ENCODE data around the gene TNRC6B. TPM values are rescaled to one million over a fixed set of nuclear protein-coding genes. Genes with fewer than 3 reads are reported as not detected.

Gene TNRC6B
- total and polyA plus RNA-seq, 2 of the 13 experiments (the other 11 are each of a cell fraction or from before 2014, with no cell fraction given): 8.9 to 13.2 TPM

- peaks cover 5 to 11% of the 10 kb centered on the region in 2 experiments; a peak in 2 of 5 replicates for H3K36me3 ChIP-seq (replicated peaks in 1 of 2; ENCODE audit: control insufficient read depth in 1 of 2, insufficient read depth in 2 of 2, low read length in 2 of 2)
- H3K9me3 ChIP-seq (ENCODE audit: low read length): no peaks in the 10 kb centered on the region
- no peak overlapping the region for H3K27ac ChIP-seq (ENCODE audit: extremely low read length, insufficient read depth, low read length)
- peaks cover 47% of the 10 kb centered on the region for H3K79me2 ChIP-seq (ENCODE audit: insufficient read depth, low read length)
- in situ Hi-C loops (cut with HindIII; ENCODE audit: extremely low pct_ligation_motif_present, low pct_unique_long_range_greater_than_20kb): no loop called here
- TF ChIP-seq SCMH1 (CRISPR knock-in tag; IDR thresholded peaks at IDR 0.05; ENCODE audit: borderline replicate concordance) (no peak), ZNF180 (CRISPR knock-in tag; IDR thresholded peaks at IDR 0.05; ENCODE audit: borderline replicate concordance, low read depth) (no peak), ZNF234 (CRISPR knock-in tag; conservative IDR thresholded peaks at IDR 0.05) (no peak), IRF1 (CRISPR knock-in tag; IDR thresholded peaks at IDR 0.05; ENCODE audit: low read depth) (no peak), ATF4 (CRISPR knock-in tag; IDR thresholded peaks at IDR 0.05) (no peak), LRRFIP1 (CRISPR knock-in tag; conservative IDR thresholded peaks at IDR 0.05) (no peak), TFAP4 (IDR thresholded peaks at IDR 0.05; ENCODE audit: borderline replicate concordance, low read depth) (no peak), PHF5A (CRISPR knock-in tag; IDR thresholded peaks at IDR 0.05; ENCODE audit: low read depth, unreplicated experiment) (no peak), ZNF770 (CRISPR knock-in tag; IDR thresholded peaks at IDR 0.05) (no peak)
- peaks cover 17% of the 10 kb centered on the region for H4K20me1 ChIP-seq (ENCODE audit: insufficient read depth, low read length)
- H3K27me3 ChIP-seq (ENCODE audit: control insufficient read depth in 1 of 2, insufficient read depth in 2 of 2, low read length in 2 of 2): no peaks in the 10 kb centered on the region
- no peak for FAIRE-seq
- H3K9ac ChIP-seq (ENCODE audit: insufficient read depth, low read depth, low read length): no peak overlapping the region
- intact Hi-C loops (cut with micrococcal nuclease; ENCODE audit: unreplicated experiment): no loop called here
- no peak overlapping the region for H2AFZ ChIP-seq (ENCODE audit: low read length)
- no peak for DNase-seq (ENCODE audit: low spot score)
- no peak overlapping the region for H3K4me2 ChIP-seq (ENCODE audit: low read depth, low read length)
- no peak overlapping the region for H3K4me3 ChIP-seq (replicated peaks in 1 of 3; ENCODE audit: insufficient read depth in 1 of 3, low read depth in 2 of 3, low read length in 3 of 3)
- ChIA-PET CTCF (ENCODE audit: low intra/inter-chr PET ratio, low total read pairs) (no interaction called here), POLR2A (no interaction called here)
- no peak for ATAC-seq
- 93% methylated on average over 16 of the region's 16 CpGs for WGBS (ENCODE audit: low lambda C conversion rate)
- H3K4me1 ChIP-seq (ENCODE audit: insufficient read depth, low read length): no peaks in the 10 kb centered on the region
- no TSS peak for BruUV-seq (replicated peaks)
Observed at GRCh38 chr22:40238425-40239344, 61.0 kb downstream of the TNRC6B start.
